ENCODE data around the gene SRC.

SRC gene

GRCh38 chr20:37416100-37416847, 70.3 kb downstream of the SRC start:
- DNase-seq, result no peak

- no peak for DNase-seq
These were observed 71.1 kb downstream of the SRC start for GRCh38 chr20:37416848-37417616.

GRCh38 chr20:37417617-37418467, 71.9 kb downstream of the SRC start:
- no peak for DNase-seq

GRCh38 chr20:37418591-37419109, 72.7 kb downstream of the SRC start:
- DNase-seq, result no peak

- no peak for DNase-seq
These were observed 73.4 kb downstream of the SRC start for GRCh38 chr20:37419307-37419706.

- DNase-seq, result no peak
These were observed 74.0 kb downstream of the SRC start for GRCh38 chr20:37419774-37420542.

GRCh38 chr20:37420610-37421009, 74.7 kb downstream of the SRC start:
- DNase-seq, result no peak

- no peak for DNase-seq
These were observed 75.3 kb downstream of the SRC start for GRCh38 chr20:37421060-37421905.

GRCh38 chr20:37421988-37422387, 76.0 kb downstream of the SRC start:
- no peak for DNase-seq

- no peak for DNase-seq
These were observed 76.9 kb downstream of the SRC start for GRCh38 chr20:37422791-37423286.

GRCh38 chr20:37423545-37423944, 77.6 kb downstream of the SRC start:
- DNase-seq, result no peak

- DNase-seq, result no peak
These were observed 78.3 kb downstream of the SRC start for GRCh38 chr20:37424062-37424851.

- no peak for DNase-seq
These were observed 79.2 kb downstream of the SRC start for GRCh38 chr20:37425103-37425625.

- no peak for DNase-seq
These were observed 80.2 kb downstream of the SRC start for GRCh38 chr20:37426106-37426505.

- no peak for DNase-seq
These were observed 81.0 kb downstream of the SRC start for GRCh38 chr20:37426978-37427377.

- no peak for DNase-seq
These were observed 84.1 kb downstream of the SRC start for GRCh38 chr20:37430044-37430443.

GRCh38 chr20:37430778-37431460, 85.0 kb downstream of the SRC start:
- no peak for DNase-seq

- no peak for DNase-seq
These were observed 85.8 kb downstream of the SRC start for GRCh38 chr20:37431786-37432185.

- DNase-seq, result no peak
These were observed 86.7 kb downstream of the SRC start for GRCh38 chr20:37432606-37433005.
